Measurements from ENCODE around the gene IFIT1.

IFIT1 gene

DNA sequence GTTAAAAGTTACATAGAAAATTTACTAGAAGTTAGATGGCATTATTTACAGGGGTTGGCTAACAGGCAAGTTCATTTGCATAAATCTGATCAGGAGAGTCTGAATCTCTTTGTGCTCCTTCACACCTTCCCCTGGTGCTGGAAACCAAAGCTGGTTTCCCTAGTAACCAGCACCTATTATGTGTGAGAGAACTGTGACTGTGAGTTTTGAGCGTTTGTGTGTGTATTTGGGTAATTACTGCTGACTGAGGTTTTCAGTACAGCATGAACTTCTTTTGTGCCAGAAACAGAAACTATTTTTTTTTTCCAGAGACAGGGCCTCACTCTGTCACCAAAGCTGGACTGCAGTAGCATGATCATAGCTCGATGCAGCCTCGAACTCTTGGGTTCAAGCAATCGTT is 24.9 kb upstream of the IFIT1 start:
- DNase-seq (ENCODE audit: low read depth) = no peak

DNA sequence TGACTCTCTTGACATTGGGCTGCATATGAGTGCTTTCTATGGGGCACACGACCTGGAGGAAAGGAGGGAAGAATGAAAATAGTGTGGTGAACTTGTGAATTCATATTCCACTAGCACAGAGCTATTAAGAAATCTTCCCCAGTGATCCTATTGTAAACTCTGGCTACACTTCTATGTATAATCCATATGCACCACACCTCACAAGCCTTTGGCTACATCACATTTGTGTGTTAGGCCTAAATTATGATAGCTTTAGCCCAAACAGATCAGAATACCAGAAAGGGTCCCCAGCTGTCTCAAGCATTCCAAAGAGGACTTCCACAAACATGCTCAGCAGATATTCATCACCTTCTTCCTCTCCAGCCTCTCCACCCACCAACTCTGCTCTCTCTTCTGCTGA is 24.3 kb upstream of the IFIT1 start:
- no peak overlapping the region for H3K4me3 ChIP-seq (ENCODE audit: low read depth, low read length)
- DNase-seq (ENCODE audit: low read depth) = no peak
- TF ChIP-seq, protein P1, sequence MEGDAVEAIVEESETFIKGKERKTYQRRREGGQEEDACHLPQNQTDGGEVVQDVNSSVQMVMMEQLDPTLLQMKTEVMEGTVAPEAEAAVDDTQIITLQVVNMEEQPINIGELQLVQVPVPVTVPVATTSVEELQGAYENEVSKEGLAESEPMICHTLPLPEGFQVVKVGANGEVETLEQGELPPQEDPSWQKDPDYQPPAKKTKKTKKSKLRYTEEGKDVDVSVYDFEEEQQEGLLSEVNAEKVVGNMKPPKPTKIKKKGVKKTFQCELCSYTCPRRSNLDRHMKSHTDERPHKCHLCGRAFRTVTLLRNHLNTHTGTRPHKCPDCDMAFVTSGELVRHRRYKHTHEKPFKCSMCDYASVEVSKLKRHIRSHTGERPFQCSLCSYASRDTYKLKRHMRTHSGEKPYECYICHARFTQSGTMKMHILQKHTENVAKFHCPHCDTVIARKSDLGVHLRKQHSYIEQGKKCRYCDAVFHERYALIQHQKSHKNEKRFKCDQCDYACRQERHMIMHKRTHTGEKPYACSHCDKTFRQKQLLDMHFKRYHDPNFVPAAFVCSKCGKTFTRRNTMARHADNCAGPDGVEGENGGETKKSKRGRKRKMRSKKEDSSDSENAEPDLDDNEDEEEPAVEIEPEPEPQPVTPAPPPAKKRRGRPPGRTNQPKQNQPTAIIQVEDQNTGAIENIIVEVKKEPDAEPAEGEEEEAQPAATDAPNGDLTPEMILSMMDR (IDR thresholded peaks at IDR 0.05; ENCODE audit: low read depth, low read length, missing control alignments) = no peak

More for the DNA sequence above, 24.9 kb upstream of the IFIT1 start:
- TF ChIP-seq, protein P1 (IDR thresholded peaks at IDR 0.05; ENCODE audit: low read depth, low read length, missing control alignments) = no peak
- H3K4me3 ChIP-seq (ENCODE audit: low read depth, low read length) = no peak overlapping the region

DNA sequence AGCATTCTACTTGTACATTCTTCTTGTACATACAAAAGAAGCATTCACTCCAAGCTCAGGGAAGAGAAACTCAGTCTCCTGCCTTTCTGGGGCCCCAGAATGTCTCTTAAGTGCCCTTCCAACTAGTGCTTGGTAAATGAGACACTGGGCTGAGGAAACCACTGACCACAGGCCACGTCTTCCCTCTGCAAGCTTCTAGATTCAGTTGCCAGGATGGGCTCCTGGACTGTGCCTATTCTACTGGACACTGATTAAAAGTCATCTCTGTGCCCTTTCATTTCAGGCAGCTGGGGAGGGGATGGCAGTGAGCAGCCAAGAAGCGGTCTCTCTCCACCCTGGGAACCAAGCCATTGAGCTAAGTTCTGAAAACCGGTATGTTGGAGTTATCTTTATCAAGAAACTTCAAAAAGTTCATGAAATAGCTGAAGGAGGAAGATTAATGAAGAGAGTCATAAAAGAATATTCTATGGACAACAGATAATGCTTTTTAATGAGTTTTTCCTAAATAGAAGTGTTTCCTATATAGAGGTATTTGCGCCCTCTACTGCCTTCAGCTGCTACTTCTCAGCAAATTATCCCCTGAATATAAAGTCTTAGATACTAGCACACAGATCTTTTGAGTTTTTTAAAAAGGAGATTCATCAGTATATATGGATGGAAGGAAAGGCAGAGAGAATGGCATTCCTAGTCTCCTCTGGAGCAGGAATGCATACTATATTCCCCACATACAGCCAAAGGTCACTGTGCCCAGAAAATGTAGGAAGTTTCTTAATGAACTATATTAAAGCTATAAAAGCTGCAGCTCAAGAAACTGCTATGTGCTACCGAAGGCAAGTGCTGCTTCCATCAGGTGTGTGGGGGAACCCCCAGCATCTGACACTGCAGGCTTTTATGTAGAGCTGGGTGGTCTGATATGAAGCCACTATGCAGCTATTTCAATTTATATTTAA is 23.0 kb upstream of the IFIT1 start:
- DNase-seq (ENCODE audit: low read depth) = no peak
- TF ChIP-seq, protein P1 (IDR thresholded peaks at IDR 0.05; ENCODE audit: low read depth, low read length, missing control alignments) = peak; percentile 51
- H3K4me3 ChIP-seq (ENCODE audit: low read depth, low read length) = no peak overlapping the region

DNA sequence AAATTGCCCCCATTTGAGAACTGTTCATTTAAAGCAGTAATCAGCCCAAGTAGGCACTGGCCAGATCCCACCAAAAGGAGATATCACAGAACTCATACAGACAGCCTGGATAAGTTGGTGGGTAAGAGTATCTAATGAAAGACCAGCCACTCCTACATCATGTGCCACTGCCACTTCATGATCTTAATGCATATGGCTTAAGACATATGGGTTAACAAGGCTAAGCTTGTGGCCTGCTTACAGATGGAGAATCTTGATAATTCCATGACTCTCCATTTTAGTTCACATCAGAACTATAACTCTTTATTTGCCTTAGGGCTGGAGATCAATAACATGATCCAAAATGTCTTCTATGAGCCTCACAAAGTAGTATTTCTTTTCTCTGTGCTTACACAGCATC is 21.3 kb upstream of the IFIT1 start:
- no peak for DNase-seq (ENCODE audit: low read depth)
- TF ChIP-seq, protein P1 (IDR thresholded peaks at IDR 0.05; ENCODE audit: low read depth, low read length, missing control alignments) = no peak
- no peak overlapping the region for H3K4me3 ChIP-seq (ENCODE audit: low read depth, low read length)

DNA sequence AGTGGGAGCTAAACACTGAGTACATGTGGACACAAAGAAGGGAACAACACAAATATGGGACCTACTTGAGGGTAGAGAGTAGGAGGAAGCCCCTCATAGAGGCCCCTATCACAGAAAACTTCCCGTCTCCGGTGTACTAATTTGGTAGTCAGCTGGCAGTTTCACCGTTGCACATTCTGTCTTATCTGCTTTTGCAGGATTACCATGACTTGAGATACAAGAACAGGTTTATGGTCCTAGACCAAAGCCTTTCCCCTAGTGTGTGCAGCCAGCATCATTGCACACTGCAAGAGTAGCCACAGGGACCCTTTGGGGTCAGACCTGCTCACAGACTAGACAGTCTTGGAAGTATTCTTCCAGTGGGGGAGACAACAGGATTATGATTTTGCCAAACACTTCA is 20.4 kb upstream of the IFIT1 start:
- TF ChIP-seq, protein P1 (IDR thresholded peaks at IDR 0.05; ENCODE audit: low read depth, low read length, missing control alignments) = no peak
- H3K4me3 ChIP-seq (ENCODE audit: low read depth, low read length) = no peak overlapping the region
- no peak for DNase-seq (ENCODE audit: low read depth)

DNA sequence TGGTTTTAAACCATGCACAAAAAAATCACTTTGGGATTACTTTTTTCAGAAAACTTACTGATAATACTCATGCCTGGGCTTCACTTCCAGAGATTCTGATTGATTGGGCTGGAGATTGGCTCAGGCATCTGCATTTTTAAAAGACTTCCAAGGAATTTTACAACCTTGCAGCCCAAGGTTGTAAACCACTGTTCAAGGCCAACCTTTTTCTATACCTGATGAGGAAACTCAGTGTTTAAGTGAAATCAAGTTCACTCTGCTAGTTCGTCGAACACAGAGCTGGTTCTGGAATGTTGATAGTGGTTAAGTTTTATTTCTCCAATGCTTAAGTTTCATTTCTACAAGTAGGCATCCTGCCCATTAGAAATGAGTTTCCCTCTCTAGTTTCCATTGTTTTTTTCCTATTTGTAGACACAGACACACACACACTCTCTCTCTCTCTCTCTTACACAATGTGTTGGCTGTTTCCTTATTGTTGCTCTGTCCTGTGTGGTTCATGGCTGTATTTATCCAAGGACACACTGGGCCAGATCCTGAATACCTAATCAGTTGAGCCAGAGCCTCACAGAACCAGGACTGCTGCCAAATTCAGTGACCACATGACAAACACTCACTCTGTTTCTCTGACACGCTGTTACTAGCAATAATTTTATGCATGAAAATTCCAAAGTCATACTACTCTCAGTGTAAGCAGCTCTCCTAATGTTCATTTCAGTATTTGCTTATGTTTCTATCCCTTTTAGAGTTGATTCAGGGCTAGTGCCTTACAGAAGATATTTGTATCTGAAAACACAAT is 18.3 kb upstream of the IFIT1 start:
- no peak overlapping the region for H3K4me3 ChIP-seq (ENCODE audit: low read depth, low read length)
- TF ChIP-seq, protein P1 (IDR thresholded peaks at IDR 0.05; ENCODE audit: low read depth, low read length, missing control alignments) = no peak
- no peak for DNase-seq (ENCODE audit: low read depth)
